Duodenal mucosa (tissue), 2 donors: ENCODE results near the gene PAGE5.
A peak's percentile ranks its signal among the peaks of the same experiment; 100 is the strongest.

ENCODE experiments used
- H3K27ac ChIP-seq: one replicate; pipeline ENCODE4 v1.7.0; 2013; ENCODE audit warnings: low read depth, low read length
- H3K27me3 ChIP-seq, 2 donors: one replicate each; pipeline ENCODE4 v1.7.0; 2013; ENCODE audit warnings: low read length in 2 of 2, control low read depth in 1 of 2; ENCODE audit not compliant: insufficient read depth in 2 of 2, control insufficient read depth in 1 of 2
- H3K36me3 ChIP-seq, 2 donors: one replicate each; pipeline ENCODE4 v1.7.0; 2013; ENCODE audit warnings: low read length in 2 of 2, control low read depth in 1 of 2; ENCODE audit not compliant: insufficient read depth in 2 of 2, control insufficient read depth in 1 of 2
- H3K4me1 ChIP-seq, 2 donors: one replicate each; pipeline ENCODE4 v1.7.0; 2013; ENCODE audit warnings: low read length in 2 of 2, control low read depth in 1 of 2; ENCODE audit not compliant: insufficient read depth in 2 of 2, control insufficient read depth in 1 of 2
- H3K4me3 ChIP-seq, 2 donors: one replicate each; pipeline ENCODE4 v1.7.0; 2013; ENCODE audit warnings: low read length in 2 of 2, low read depth in 1 of 2
- H3K9ac ChIP-seq, 2 donors: one replicate each; pipeline ENCODE4 v1.7.0; 2013; ENCODE audit warnings: low read length in 2 of 2, low read depth in 1 of 2
- H3K9me3 ChIP-seq, 2 donors: one replicate each; pipeline ENCODE4 v1.7.0; 2013; ENCODE audit warnings: low read length in 2 of 2, control low read depth in 1 of 2; ENCODE audit not compliant: control insufficient read depth in 1 of 2

The PAGE5 gene

GRCh38 chrX:55220119-55220794, at the start of gene PAGE5:
Gene PAGE5, plus strand, starts transcription at chrX:55220346. Its CDS starts 1,037 bp downstream, at chrX:55221383.
- Histone ChIP-seq H3K9me3 (no peaks in the 10 kb centered on the region), H3K27ac (no peak within 1 kb of the TSS), H3K36me3 (no peaks in the 10 kb centered on the region), H3K4me1 (no peaks in the 10 kb centered on the region), H3K27me3 (no peaks in the 10 kb centered on the region), H3K9ac (no peak within 1 kb of the TSS), H3K4me3 (no peak within 1 kb of the TSS)

- no peak overlapping the region for H3K27ac ChIP-seq
- H3K27me3 ChIP-seq, result no peaks in the 10 kb centered on the region
- no peak overlapping the region for H3K9ac ChIP-seq
- H3K36me3 ChIP-seq, result no peaks in the 10 kb centered on the region
- no peak overlapping the region for H3K4me3 ChIP-seq
- H3K4me1 ChIP-seq, result no peaks in the 10 kb centered on the region
- no peaks in the 10 kb centered on the region for H3K9me3 ChIP-seq
Measured at GRCh38 chrX:55187281-55187680, 32.9 kb upstream of the PAGE5 start.

GRCh38 chrX:55196688-55197087, 23.5 kb upstream of the PAGE5 start:
- H3K9me3 ChIP-seq, result no peaks in the 10 kb centered on the region
- H3K4me3 ChIP-seq, result no peak overlapping the region
- H3K4me1 ChIP-seq, result no peaks in the 10 kb centered on the region
- no peaks in the 10 kb centered on the region for H3K36me3 ChIP-seq
- no peak overlapping the region for H3K27ac ChIP-seq
- H3K27me3 ChIP-seq, result no peaks in the 10 kb centered on the region
- no peak overlapping the region for H3K9ac ChIP-seq

GRCh38 chrX:55201930-55202579, 18.1 kb upstream of the PAGE5 start:
- H3K4me1 ChIP-seq, result no peaks in the 10 kb centered on the region
- H3K9me3 ChIP-seq, result no peaks in the 10 kb centered on the region
- no peak overlapping the region for H3K9ac ChIP-seq
- no peaks in the 10 kb centered on the region for H3K27me3 ChIP-seq
- no peaks in the 10 kb centered on the region for H3K36me3 ChIP-seq
- H3K4me3 ChIP-seq, result no peak overlapping the region
- no peak overlapping the region for H3K27ac ChIP-seq

- Histone ChIP-seq H3K4me1 (no peaks in the 10 kb centered on the region), H3K27ac (no peak overlapping the region), H3K27me3 (no peaks in the 10 kb centered on the region), H3K9ac (no peak overlapping the region), H3K36me3 (no peaks in the 10 kb centered on the region), H3K4me3 (no peak overlapping the region), H3K9me3 (no peaks in the 10 kb centered on the region)
Measured at GRCh38 chrX:55206162-55206941, 13.8 kb upstream of the PAGE5 start.

- H3K4me1 ChIP-seq, result no peaks in the 10 kb centered on the region
- no peaks in the 10 kb centered on the region for H3K9me3 ChIP-seq
- H3K36me3 ChIP-seq, result no peaks in the 10 kb centered on the region
- H3K4me3 ChIP-seq, result peak overlapping the region in 1 of 2 donors; percentile 34
- H3K27me3 ChIP-seq, result no peaks in the 10 kb centered on the region
- H3K27ac ChIP-seq, result no peak overlapping the region
- H3K9ac ChIP-seq, result no peak overlapping the region
Measured at GRCh38 chrX:55210931-55211677, 9.0 kb upstream of the PAGE5 start.

- H3K4me3 ChIP-seq, result no peak overlapping the region
- H3K27ac ChIP-seq, result no peak overlapping the region
- H3K36me3 ChIP-seq, result no peaks in the 10 kb centered on the region
- H3K9ac ChIP-seq, result no peak overlapping the region
- no peaks in the 10 kb centered on the region for H3K4me1 ChIP-seq
- no peaks in the 10 kb centered on the region for H3K27me3 ChIP-seq
- H3K9me3 ChIP-seq, result no peaks in the 10 kb centered on the region
Measured at GRCh38 chrX:55213381-55213780, 6.8 kb upstream of the PAGE5 start.

- Histone ChIP-seq H3K4me3 (no peak overlapping the region), H3K27ac (no peak overlapping the region), H3K4me1 (no peaks in the 10 kb centered on the region), H3K9me3 (no peaks in the 10 kb centered on the region), H3K9ac (no peak overlapping the region), H3K27me3 (no peaks in the 10 kb centered on the region), H3K36me3 (no peaks in the 10 kb centered on the region)
Measured at GRCh38 chrX:55240788-55241340, 20.7 kb downstream of the PAGE5 start.

- no peak overlapping the region for H3K27ac ChIP-seq
- H3K9ac ChIP-seq, result no peak overlapping the region
- no peaks in the 10 kb centered on the region for H3K36me3 ChIP-seq
- no peaks in the 10 kb centered on the region for H3K9me3 ChIP-seq
- no peaks in the 10 kb centered on the region for H3K4me1 ChIP-seq
- H3K27me3 ChIP-seq, result no peaks in the 10 kb centered on the region
- no peak overlapping the region for H3K4me3 ChIP-seq
Measured at GRCh38 chrX:55253528-55253927, 33.4 kb downstream of the PAGE5 start.
